Fibroblast of skin of left quadriceps (primary cell): ENCODE data around the gene FHIP1A.
"Not testable (repeated sequence)": the region's sequence is repeated elsewhere in the genome, so short reads cannot be mapped to it uniquely, and the experiment has no call there.

ENCODE experiments used
- DNase-seq, 2 experiments: peaks; one replicate each; pipeline ENCODE4 v3.0.0-alpha.2; 2013; ENCODE audit warnings: low read depth in 2 of 2

FHIP1A gene

DNA sequence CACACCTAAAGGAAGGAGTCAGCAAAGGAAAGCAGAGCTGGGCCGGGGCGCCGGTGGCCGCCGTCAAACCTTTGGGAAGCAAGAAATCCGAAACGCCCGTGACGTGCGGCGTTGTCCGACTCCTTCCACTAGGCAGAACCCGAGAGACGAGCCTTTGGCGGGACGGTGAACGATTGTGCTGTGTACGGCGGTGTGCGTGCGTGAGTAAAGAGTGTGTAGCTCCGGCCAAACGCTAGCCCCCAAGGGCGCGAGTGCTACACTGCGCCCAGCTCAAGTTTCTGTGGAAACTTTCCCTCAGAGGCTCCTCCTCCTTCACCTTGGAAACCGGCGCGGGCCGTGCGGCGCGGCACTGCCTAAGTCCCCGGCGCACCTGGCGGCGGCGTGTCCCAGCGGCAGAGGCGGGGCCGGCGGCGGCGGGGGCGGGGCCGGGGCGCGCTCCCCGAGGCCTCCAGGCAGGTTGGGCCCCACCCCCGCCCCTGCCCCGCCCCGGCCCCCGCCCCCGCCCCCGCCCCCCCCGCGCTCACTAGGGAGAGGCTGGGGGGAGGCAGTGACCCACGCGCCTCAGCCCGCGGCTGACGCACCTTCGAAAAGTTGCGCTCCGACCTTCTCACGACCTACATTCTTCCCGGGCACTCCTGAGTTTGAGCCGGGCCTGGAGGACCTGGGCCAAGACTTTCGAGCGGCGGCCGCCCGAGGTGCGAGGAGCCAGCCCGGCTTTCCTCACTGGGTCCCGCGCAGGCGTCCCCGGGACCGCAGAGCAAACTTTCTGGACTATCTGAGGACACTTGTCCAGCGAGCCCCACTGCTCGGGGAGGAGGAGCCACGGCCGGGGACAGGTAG is at the start of gene FHIP1A:
Gene FHIP1A, plus strand, starts transcription at position 547 of the 840 bp plus-strand sequence. CDS start 157,084 bp downstream, outside the sequence.
- peak in 1 of 2 experiments; percentile 18 for DNase-seq

DNA sequence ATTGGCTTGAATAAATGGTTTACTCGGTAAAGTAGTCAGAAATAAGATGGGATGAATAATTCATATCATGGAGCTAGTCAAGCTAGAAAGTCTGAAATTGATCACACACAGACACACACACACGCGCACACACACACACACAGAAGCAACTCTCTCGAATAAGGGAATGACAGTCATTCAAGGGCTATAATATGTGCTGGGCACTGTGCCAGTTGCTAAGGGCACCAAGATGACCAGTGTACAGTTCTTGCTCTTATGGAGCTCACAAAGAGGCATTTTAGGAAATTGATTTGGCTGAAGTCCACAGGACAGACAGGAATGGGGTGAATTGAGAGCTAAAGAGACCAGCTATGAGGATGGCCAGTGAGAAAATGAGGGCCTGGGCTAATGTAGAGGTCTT is 49.4 kb upstream of the FHIP1A start:
- no peak for DNase-seq

DNA sequence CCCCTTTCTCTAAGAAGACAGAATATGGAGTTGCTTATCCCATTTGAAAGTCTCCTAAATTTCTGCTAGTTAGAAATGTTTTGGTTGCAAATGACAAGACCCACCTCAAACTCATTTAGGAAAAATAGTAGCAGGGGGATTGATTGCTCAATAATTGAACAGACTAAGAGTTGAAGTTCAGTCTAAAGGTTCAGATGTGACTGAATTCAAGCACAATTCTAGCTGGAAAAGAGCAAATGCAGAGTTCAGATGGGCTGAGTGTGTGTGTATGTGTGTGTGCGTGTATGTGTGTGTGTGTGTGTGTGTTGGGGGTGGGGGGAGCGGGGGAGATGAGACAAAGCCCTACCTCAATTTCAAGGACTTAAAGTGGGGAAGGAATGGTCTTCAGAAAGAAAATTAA is 47.9 kb upstream of the FHIP1A start:
- DNase-seq = no peak

DNA sequence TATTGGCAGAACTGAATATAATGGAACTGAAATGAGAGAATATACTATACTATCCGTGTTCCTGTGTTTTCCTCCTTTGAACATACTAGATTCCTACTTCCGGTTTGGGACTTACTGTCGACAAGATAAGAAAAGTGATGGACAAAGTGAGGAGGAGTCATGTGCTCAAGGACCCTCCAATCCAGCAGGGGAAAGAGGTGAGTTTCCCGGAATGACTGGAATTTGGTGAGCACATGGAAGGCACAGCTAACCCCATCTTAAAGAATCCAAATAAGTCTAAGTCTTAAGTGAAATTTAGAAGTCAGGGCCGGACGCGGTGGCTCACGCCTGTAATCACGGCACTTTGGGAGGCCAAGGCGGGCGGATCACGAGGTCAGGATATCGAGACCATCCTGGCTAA is 47.0 kb upstream of the FHIP1A start:
- no peak for DNase-seq

DNA sequence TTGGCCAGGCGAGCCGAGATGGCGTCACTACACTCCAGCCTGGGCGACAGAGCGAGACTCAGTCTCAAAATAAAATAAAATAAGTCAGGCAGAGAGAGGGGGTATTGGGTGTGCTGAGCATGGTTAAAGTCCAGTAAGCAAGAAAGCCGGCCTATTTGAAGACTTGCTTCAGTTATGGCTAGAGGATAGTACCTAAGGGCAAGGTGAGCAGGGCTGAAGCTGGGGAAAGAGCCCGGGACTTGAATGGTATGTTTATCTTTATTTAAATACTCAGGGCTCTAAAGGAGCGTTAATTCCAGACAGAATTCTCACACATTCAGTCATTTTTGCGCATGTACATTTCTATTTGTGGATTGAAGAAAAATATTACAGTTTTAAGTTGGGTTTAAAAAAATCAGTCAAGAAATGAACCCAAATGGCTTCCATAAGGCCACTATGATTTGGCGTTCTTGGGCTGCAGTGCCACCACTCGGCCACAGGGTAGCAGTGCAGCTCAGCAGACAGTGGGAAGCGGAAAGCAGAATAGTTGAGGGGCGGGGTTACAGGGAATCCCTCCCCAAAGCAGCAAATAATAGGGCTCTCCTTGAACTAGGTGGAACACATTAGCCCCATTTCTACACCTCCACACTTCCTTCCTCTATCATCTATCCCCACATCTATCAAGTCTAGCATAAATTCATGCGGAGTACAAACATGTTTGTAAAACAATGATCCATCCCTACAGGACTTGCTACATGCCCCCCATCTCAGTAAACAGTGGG is 46.4 kb upstream of the FHIP1A start:
- DNase-seq = peak; percentile 56 to 59

DNA sequence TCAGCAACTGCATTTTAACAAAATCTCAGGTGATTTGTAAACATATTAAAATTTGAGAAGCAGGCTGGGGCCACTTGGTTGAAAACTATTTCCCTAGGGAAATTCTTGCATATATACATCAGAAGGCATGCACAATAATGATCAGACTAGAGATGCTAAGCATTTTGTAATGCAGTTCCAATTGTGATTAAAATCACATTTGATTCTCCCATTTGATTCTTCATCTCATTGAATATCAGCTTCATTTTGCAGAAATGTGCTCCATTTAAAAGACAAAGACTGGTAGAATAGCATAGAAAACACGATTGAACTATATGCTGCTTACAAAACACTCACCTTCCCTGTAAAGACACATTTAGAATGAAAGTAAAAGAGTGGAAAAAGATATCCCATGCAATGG is 32.4 kb upstream of the FHIP1A start:
- no peak for DNase-seq

DNA sequence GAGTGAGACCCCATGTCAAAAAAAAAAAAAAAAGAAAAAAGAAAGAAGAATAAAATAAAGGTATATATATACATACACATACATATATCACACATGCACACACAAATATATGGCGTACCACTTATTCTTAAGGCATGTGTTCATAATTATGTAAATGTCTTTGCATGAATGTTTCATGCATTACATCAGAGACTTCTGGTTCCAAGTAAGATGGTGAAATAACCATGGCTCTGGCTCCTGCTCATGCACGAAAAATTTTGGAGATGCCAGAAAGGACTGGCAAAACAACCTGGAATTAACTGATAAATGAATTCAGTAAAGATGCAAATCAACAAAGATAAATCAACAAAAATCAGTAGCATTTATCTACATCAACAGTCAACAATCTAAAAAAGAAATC is 19.7 kb upstream of the FHIP1A start:
- peak; percentile 11 to 31 for DNase-seq

DNA sequence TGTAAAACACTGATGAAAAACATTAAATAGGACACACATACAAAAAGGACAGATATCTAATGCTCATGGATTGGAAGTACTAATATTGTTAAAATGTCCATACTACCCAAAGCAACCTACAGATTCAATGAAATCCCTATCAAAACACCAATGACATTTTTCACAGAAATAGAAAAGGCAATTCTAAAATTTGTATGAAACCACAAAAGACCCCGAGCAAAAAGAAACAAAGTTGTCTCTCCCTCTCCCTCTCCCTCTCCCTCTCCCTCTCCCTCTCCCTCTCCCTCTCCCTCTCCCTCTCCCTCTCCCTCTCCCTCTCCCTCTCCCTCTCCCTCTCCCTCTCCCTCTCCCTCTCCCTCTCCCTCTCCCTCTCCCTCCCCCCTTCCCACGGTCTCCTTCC is 19.2 kb upstream of the FHIP1A start:
- not testable (repeated sequence) for DNase-seq

DNA sequence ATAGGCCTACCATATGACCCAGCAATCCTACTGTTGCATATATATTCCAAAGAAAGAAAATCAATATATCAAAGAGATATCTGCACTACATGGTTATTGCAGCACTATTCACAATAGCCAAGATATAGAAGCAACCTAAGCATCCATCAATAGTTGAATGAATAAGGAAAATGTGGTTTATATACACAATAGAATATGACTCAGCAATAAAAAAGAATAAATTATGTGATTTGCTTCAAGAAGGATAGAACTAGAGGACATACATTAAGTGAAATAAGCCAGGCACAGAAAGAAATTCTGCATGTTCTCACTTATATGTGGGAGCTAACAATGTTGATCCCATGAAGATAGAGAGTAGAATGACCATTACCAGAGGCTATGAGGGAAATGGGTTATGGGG is 13.1 kb upstream of the FHIP1A start:
- no peak for DNase-seq

DNA sequence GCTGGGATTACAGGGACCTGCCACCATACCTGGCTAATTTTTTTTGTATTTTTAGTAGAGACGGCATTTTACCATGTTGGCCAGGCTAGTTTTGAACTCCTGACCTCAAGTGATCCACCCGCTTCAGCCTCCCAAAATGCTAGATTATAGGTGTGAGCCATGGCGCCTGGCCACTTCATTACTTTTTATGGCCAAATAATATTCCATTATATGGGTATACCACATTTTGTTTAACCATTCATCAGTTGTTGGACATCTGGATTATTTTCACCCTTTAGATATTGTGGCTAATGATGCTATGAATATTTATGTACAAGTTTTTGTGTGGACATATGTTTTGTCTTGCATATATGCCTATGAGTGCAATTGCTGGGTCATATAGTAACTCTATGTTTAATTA is 8.6 kb upstream of the FHIP1A start:
- DNase-seq = no peak

DNA sequence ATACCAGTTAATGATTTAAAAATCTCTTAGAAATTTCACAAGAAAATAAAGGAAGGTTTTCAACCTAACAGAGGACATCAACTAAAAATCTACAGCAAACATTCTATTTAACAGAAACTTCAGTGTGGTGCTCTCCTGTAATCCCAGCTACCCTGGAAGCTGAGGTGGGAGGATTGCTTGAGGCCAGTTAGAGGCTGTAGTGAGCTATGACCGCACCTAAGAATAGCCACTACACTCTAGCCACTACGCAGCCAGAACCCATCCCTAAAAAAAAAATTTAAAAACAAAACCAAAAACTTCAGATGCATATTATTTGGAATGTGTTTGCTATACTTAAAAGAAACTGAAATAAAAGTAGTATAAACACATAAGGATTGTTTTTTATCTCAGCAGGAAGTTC is 7.2 kb upstream of the FHIP1A start:
- DNase-seq = no peak

DNA sequence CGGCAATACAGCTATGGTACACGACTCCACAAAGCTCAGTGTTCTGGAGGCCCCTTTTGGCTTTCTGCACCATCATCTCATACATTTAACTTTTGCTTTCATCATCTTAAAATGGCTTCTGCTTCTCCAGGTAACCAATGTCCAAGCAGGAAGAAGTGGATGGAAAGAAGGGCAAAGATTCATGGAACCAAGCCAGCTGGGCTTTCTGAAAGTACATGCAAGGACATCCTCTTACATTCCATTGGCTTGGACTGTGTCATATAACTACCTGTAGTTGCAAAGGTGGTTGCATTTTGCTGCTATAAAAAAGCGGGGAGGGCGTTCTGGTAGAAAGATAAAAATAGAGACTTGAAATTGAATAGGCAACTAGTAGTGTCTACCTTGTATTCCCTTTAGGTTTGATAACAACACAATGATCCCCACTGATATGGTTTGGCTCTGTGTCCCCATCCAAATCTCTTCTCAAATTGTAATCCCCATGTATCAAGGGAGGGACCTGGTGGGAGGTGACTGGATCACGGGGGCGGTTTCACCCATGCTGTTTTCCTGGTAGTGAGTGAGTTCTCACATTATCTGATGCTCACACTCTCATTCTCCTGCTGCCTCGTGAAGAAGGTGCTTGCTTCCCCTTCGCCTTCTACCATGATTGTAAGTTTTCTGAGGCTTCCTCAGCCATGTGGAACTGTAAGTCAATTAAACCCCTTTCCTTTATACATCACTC is 6.7 kb upstream of the FHIP1A start:
- DNase-seq = no peak

DNA sequence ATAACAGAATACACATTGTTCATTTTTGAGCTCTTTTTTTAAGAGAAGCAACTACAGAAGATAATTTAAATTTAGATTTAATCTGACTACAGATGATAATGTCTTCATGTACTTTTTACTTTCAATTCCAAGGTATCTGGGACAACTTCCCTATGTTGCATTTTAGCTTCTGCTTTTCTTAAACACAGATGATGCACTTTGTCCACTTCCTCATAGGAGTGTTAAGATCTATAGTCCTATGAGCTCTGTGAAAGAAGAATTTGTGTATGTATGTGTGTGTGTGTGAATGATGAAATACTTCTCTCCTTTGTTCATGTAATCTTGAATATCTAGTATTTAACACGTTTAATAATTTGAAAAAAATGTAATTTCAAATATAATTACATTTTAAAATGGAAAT is 5.3 kb upstream of the FHIP1A start:
- no peak for DNase-seq

DNA sequence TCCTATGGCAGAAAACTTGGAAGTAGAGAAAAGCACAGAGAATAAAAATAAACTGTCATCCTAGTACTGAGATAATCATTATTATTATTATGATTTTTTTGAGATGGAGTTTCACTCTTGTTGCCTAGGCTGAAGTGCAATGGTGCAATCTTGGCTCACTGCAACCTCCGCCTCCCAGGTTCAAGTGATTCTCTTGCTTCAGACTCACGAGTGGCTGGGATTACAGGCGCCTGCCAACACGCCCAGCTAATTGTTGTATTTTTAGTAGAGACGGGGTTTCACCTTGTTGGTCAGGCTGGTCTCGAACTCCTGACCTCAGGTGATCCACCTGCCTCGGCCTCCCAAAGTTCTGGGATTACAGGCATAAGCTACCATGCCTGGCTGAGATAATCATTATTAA is 4.2 kb upstream of the FHIP1A start:
- DNase-seq = not testable (repeated sequence)

DNA sequence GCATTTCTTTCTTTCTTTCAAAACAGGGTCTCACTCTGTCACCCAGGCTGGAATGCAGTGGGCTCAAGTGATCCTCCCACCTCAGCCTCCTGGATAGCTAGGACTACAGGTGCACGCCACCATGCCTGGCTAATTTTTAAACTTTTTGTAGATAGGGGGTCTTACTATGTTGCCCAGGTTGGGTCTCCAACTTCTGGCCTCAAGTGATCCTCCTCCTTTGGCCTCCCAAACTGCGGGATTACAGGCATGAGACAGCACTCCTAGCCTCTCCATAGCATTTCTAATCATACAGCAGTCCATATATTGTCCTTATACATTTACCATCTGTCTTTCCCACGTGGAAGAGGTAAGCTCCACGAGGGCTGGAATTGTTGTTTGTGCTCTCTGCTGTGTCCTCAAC is 2.0 kb upstream of the FHIP1A start:
- DNase-seq = no peak

DNA sequence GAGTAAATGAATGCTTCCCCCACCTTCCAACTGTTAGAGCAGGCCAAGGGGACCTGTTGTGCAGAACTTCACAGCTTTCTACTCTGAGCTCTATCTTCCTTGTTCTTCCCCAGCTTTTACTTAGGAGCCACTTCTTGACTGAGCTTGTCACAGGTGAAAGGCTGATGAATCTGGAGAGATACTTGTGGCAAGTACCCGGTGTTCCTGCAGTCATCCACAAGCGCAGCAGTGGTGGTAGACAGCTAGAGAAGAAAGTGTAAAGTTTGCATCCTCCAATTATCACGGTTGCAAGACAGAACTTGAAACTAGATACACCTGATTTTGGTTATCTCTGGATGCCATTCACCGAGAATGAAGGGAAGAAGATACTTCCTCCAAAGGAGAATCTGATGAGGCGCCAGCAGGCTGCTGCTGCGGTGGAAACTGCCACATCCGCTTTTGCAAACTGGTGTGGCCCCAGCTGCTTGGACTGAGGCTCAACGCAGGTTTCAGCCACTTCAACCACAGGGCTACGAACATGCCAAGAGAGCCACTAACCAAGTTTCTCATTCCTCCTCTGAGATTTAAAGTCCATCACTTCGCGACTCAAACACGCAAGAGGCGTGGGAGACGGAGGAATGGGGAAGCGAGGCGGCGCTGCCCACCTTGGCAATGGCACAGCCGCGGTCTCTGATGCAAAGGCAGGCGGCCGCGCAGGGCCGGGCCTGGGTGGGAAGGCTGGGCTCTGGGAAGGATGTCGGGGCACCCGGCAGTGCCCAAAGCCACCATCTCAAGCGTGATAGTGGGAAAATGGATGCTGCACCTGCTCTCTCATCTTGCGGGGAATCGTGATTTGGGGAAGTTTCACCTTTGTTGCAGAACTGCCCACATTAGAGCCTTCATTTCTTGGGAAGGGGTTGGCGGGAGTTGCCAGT is 1.3 kb upstream of the FHIP1A start:
- DNase-seq = no peak

DNA sequence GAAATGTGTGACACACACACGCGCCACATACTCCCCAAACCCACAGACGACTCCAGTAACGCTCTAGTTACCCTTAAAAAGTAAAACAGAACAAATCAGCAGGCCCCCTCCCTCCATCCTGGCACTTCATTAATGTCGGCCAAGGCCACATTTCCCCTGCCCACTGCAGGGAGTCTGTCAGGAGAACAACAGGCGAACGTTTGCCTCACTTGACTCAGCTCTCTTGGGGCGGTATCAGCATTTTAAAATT is 671 bp upstream of the FHIP1A start:
- DNase-seq = no peak

DNA sequence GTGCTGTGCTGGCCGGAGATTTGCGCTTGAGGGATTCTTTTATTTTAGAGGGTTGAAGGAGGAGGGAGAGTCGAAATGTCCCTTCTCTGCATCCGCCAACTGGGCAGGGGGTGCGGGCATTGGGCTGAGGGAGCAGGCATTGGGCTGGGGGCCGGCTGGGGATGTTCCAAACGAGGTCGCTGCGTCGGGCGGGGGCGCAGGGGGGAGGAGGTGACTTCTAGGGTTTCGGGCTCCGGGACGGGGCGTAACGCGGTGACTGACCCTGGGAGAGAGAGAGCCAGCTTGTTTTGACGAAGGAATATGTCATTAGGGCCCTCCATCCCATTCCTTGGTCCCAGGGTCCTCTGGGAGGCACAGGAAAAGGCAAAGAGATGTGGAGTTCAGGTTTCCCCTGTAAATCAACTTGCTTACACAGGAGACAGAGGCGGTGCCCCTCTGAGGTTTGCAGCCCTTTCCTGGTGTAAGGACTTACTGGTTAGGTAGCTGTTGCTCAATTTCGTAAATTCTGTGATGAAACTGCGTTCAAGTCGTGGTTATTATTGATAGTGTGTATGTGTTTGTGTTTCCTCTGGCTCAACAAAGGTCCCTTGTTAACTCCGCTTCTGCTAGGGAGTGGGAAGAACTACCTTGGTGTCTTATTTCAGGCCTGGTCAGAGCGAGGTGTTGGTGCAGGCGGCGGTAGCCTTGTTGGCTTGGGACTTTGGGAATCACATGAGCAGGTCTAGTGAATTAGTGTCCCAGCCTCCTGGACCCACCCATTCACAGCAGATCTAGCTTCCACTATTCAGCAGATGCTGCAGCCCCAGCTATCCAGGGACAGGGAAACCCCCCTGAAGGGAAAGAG is 716 bp downstream of the FHIP1A start:
- no peak for DNase-seq

DNA sequence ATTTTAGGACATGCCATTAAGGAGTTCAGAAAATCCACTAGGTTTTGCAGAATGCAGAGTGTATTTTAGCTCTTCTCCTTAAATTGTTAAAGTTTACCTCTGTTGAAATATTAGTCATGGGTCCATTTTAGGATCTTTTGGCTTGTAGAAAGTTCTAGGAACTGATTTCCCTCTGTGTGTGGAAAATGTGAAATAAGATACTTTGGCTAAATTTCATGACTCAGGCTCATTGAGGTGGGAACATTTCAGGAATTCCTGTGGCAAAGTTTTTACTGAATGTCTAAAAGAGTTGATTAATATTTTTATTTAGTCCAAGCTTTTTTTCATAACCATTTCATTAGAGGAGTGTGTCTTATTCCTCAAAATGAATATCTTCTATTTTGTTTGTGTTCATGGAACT is 7.0 kb downstream of the FHIP1A start:
- peak; percentile 74 to 78 for DNase-seq

DNA sequence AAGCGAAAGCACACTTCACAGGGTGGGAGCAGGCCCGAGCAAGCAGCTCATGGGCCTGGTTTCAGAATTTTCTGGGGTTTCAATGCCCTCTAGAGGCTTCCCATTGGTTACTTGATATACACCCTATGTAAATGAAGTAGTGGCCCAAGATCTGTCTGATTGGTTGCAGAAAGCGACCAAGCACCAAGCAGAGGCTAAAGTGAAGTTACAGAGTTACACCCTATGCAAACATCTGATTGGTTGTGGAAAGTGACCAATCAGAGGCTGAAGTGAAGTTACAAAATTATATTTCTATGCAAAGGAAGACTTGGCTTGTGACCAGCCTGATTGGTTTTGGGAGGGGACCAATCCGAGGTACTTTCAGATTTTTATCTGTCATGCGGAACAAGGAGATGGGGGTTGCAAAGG is 8.2 kb downstream of the FHIP1A start:
- no peak for DNase-seq
